Eye (tissue), 1 donor: Measurements from ENCODE around the gene OXTR.

Experiments used
- DNase-seq: peaks from one replicate; pipeline ENCODE4 v3.0.0-alpha.2; 2015

OXTR gene

DNA sequence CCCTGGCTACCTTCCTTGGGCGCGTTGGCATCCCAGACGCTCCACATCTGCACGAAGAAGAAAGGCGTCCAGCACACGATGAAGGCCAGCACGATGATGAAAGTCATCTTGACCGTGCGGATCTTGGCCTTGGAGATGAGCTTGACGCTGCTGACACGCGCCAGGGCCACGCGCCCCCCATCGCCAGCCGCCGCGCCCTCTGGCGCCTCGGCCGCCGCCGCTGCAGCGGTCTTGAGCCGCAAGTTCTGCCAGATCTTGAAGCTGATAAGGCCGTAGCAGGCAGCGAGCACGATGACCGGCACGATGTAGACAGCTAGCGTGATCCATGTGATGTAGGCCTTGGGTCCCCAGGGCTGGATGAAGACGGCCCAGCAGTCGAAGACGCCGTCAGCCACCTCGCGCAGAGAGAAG is 2.2 kb downstream of the OXTR start:
- no peak for DNase-seq

DNA sequence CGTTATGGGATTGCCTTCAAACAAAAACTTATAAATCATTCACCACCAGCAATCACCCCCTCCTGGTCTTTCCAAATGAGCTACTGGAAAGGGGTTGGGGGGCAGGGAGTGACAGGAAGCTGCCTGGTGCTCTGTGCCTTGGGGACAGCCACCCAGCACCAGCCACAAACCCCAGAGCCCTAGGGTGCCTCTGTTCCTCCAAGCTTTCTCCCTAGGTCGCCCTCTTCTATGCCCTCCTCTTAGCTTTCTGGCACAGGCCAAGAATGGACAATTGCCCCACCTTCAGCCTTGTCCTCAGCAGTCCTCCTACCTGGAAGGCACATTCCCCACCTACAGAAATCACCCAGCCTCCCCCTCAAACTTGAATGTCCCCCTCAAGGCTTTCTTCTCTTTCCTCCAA is 3.3 kb downstream of the OXTR start:
- DNase-seq, result no peak

DNA sequence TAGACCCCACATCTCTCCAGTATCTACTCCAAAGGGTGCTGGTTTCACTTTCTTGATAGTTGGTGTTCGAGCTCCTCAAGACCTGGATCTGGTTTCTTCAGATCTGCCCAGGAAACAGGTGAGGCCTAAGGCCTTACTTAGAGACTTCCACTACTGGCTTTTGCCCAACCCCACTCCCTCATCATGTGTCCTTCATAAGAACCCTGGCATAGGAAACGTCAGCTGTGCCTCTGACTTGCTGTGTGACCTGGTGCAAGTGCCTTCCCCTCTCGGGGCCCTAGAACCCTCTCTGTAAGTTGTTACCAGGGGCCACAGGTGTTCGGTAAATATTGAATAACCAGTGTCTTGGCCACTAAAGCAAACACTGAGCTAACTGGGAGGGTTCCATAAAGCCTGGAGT is 3.9 kb downstream of the OXTR start:
- DNase-seq, result no peak

DNA sequence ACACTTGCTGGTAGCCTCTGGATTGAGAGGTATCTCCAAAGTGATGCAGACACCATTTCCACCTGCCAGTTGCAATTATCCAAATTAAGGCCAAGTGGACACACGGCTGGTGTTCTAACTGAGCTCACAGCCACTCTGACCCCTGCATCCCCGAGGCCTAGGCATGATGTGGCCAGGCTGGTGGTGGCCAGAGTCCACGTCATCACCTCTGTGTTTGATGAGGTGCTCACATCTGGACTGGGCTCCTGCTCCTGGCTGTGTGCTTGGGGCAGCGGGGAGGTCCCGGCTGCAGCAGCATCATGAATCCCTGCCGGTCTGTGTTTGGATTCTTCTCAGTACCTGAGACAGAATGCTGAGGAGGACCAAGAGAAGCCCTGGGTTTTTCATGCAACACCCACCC is 4.9 kb downstream of the OXTR start:
- no peak for DNase-seq

DNA sequence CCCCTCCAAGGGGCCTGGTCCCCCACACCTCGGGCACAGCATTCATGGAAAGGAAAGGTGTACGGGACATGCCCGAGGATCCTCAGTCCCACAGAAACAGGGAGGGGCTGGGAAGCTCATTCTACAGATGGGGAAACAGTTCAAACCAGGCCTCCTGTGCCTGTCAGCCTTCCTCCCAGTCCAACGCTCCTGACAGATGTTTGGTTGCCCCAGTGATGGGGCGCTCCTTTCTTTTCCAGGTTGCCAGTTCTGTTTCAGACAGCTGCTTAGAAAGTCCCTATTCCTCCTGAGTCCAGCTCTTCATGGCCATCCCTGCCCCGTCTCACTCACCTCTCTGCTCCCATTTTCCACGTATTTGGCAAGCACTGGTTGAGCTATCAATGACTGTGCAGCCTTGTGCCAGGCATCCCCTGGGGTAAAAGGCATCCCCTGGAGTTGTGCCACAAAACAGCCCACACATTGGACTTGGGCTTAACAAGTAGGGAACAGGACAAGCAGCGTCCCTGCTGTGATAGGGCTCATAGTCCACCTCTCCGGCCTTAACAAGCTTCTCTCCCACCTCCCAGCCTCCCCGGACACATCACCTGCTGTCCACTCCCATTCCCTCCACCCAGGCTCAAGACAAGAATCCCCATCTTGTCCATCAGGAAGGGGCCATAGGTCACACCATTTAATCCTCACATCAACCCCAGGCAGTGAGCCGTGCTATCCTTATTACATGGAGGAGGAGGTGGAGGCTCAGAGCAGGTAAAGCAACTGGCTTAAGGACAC is 6.6 kb downstream of the OXTR start:
- DNase-seq, result no peak

DNA sequence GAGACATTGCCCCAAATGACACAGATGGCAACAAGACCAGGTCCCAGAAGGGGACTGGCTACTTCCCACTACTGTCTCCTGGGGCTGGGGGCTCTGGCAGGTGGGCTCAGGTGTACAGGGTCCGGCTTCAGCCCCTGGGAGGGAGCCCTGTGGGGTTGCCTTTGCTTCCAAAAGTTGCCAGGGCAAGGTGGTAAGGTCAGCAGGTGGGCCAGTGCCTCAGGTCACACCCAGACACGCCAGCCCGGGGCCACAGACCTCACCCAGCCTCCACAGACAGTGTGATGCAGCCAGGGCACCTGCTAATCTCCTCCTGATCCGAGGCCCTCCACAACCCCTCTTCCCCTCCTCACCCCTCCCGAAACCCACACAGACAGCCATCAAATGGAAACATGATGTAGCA is 7.5 kb downstream of the OXTR start:
- no peak for DNase-seq

DNA sequence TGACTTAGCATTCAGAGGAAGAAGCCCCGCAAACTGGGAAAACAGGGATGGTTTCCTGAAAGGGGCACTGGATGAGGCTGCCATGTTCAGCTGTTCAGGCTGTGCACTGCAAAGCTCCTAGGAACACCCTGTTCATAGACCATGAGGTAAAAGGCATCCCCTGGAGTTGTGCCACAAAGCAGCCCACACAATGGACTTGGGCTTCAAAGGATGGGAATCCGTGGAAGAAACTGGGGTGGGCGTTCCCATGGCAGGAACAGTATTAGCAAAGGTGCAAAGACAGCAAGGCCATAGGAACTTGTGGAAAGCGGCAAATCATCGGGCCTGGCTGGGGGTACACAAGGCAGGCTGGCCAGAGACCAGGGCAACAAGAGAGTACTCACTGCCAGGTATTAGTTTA is 8.9 kb downstream of the OXTR start:
- no peak for DNase-seq

DNA sequence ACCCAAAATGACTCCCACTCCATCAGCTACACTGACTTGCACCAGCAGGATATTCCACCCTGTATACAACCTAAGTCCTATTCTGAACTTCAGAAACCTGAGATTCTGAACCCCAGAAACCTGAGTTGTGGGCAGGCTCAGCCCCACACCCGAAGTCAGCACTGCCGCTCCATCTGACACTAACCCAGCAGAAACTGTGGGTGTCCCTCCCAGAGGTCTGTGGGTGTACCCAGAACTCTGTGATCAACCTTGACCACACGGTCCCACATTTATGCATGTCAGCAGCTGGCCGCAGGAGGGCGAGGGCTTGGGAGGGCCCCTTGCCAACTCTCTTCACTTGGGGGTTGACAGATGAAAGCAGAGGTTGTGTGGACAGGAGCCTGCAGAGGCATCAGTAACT is 9.3 kb downstream of the OXTR start:
- DNase-seq, result no peak

DNA sequence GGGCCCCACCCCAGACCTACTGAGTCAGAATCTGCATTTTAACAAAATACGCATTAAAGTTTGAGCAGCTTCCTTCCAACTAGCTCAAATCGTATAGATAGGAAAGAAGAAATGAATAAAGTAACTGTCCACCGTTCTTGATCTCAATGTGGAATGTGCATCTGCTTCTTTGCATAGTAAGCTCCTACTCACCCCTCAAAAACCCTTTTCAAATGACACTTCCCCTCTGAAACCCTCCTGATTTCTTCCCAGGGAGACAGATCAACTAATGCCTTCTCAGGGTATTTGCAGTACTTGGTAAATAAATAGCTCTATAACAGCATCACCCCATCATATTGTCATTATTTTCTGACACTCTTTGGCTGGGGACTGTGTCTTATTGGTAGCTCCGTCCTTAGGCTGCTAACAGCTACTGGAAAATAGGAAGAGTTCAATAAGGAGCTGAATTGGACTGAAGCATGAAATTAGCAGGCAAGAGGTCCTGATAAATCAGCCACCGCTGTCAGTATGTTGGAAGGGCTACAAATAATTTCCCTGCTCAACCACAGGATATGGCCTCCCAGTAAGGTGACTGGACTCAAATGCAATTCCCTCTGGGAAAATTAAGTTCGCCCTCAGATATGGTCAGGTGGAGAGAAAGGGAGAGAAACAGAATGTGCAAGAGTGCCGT is 10.2 kb downstream of the OXTR start:
- DNase-seq, result no peak

DNA sequence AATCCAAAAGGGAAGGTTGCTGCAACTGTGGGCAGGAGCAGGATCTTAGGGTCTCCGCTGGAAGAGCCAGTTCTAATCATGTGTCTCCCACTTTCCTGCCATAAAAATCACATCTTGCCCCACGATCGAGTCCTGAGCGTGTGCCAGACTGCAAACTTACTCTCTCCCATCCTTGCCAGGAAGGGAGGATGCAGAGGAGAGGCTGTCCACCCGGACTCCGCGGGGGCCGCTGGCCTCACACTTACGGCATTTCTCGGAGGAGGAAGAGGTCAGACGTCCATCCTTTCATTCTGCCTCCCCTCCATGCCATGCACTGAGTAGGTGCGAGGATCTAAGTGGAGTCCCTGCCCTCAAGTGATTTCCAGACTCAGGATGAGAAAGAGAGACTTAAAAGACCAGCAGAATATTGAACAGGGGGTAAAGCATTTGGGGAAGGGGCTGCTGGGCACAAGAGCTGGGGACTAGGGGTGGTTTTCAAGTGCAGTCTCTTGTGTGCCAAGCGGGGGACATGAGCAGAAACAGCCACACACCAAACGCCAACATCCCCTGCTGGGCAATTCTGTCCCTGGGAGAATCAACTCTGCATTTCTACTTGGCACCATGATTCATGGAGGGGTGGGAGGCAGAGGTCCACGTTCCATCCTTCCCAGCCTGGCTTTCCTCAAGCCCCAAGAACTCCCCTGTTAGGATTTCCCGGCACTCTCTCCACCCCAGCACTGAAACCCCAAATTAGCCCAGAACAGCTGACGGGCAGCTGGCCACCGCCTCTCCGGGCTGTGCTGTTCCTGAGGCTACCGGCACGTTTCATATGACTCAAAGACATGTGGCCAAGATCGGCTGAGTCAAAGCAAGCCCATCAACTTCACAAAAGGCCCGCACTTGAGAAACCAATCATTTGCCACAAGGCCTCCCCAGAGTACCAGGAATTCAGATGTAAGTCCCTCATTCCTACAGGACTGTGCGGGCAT is 11.6 kb downstream of the OXTR start:
- DNase-seq, result peak; percentile 36

DNA sequence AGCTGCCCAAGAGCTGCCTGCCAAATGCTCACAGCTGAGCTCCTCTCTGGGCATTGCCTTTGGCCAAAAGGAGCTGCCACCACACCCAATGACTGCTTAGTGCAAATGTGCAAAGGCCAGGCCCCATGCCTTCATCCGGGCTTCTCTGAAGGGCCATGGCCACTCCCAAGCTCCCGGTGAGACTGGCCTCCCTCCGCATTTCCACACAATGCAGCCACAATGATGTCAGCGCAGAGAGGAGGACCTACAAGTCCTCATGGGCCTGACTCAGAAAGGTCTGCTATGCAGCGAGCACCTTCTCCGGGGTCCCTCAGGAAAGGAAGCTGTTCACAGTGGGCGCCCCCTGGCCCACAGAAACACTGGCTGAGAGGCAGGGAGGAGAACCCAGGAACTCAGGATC is 12.7 kb downstream of the OXTR start:
- DNase-seq, result no peak

DNA sequence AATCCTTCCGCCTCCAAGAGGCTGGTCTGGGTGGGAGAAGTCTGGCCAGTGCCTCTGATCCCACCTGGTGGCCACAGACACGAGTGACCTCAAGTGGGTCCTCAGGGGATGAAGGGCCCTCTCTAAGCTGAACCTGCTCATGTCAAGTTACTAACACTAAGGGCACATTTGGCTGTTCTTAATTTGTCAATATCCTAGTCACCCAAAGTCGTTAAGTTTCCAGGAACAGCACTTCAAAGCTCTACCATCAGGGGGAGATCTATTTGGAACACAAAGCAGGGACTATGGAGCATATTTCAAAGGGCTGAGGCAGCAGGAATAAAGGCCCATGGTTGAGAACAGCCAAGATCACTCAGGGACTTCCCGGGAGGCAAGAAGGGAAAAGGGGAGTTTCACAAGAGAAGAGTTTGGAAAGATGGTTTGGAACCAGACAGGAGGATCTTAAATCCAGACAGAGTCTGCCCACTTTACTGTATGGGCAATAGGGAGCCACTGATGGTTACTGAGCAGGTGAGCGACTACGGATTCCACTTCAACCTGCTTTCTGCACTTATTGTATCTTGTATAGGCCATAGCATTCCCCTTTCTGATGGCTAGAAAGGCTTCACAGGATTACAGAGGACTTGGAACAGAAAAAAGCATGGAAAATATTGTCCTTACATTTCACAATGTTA is 13.7 kb downstream of the OXTR start:
- no peak for DNase-seq

DNA sequence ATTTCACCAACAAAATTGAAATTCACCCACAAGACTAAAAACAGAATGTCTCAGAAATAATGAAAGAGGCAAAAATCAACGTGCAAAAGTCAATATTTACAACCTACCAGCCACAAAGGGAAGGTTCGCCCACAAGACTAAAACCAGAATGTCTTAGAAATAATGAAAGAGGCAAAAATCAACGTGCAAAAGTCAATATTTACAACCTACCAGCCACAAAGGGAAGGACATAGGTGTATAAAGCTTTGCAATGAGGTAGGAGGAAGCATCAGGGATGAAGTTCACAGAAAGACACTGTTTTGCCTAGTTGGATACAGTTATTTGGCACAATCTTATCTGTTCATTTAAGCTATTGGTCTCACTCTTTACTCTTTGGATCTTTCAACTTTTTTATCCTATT is 14.3 kb downstream of the OXTR start:
- no peak for DNase-seq

DNA sequence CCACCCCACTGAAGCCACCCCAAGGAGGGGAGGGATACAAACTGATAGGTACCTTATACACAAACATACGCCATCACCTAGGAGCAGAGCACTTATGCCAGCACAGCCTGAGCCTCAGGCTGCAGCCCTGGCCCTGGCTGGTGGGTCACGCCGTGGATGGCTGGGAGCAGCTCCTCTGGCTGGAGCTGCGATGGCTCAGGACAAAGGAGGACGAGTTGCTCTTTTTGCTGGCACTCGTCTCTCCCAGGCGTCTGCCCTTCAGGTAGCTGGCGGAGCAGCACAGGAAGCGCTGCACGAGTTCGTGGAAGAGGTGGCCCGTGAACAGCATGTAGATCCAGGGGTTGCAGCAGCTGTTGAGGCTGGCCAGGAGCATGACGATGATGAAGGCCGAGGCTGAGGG is 16.6 kb downstream of the OXTR start:
- DNase-seq, result no peak

DNA sequence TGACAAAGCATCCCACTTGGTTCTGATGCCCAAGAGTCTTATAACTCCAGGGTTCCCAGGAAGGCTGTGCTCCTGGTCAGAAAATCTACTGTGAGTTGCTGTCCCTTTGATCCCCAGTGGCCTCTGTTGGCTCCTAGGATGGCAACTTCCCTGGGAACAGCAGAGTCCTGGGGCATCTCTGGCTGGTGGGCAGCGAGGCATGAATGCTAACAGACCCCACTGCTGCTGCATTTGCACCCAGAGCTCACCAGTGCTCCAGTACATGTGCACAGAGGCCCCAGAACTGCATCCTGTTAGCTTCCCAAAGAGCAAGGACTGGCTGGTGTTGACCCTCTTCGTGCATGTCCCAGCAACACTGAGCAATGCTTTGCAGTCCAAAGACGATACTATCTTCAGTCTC is 20.1 kb downstream of the OXTR start:
- no peak for DNase-seq

DNA sequence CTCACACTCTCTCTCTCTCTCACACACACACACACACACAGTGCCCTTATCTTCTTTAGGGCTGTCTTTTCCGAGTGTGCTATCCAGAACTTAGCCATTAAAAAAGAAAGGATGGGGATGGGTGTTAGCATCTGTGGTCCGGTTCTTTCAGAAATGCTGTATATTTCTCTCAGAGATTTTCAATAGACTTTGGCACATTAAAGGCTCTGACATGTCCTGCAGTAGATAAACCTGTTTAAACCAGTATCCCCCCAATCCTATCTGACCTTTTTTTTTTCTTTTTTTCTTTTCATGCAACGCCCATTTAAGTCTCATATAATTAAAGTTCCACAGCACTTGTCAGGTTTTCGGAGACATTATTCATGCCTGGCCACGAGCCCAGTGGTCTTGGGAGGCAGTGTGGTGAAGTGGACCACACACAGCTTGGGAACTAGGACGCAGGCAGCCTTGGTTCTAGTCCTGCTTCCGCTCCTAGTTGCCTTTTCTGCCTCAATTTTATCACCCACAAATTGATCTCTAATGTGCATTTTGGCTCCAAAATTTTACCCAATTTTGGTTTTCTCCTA is 22.6 kb downstream of the OXTR start:
- no peak for DNase-seq

DNA sequence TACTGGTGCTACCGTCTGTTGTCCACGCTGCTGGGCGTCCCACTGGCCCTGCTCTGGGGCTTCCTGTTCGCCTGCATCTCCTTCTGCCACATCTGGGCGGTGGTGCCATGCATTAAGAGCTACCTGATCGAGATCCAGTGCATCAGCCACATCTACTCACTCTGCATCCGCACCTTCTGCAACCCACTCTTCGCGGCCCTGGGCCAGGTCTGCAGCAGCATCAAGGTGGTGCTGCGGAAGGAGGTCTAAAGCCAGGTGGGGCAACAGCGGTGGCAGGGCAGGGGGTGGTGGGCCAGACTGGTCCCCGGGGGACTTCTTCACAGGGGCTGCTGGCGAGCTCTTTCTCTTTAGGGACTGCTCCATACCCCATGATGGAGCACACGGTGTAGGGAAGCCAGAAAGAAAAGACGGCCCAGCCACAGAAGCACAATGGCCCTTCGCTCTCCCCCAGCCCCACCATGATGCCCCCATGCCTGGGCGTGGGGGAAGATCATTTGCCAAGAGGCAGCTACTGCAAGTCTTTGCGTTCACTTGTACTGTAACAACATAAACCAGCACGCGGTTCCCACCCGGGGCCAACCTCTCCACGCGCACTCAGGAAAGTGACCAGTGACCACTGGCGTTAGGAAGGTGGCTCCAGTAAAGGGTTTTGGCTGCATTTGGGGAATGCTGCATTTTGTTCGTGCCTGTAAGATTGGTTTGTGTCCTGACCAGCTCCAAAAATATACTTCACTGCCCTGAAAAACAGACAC is 23.6 kb downstream of the OXTR start:
- DNase-seq, result no peak

DNA sequence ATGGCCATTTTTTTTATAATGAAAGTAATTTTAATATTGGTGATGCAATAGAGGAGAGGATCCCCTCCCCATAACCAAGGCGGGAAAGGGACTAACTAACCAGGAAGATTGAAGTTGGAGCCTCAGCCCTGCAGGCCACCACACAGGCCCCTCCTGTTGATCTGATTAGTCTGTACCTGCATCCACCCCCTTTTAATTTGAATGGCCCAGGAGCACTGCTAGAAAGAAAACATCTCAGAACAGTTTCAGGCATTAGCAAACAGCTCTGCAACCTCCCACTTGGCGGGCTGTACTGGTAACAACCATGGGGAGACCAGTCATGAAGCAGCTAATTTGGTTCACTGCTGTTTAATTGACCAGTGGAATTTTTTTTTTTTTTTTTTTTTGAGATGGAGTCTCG is 25.5 kb downstream of the OXTR start:
- DNase-seq, result no peak

DNA sequence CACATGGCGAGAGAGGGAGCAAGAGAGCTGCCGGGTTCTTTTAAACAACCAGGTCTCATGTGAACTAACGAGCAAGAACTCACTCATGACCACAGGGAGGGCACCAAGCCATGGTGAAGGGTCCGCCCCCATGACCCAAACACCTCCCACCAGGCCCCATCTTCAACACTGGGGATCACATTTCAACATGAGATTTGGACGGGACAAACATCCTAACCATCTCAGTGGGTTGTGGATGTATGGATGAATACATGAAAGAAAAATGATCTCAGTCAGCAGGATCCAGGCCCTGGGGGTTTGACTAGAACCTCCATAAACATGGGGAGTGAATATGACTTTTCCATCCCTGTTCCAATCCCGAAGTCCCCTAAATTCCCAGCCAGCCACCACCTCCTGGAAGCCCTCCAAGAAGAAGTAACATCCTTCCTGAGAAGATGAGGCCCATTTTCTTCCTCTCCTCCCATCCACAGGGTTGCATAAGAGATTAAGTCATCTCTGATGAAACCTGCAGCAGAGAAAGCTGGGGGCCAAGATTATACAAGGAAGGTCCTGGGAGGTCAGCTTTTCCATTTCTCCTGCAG is 26.3 kb downstream of the OXTR start:
- no peak for DNase-seq

DNA sequence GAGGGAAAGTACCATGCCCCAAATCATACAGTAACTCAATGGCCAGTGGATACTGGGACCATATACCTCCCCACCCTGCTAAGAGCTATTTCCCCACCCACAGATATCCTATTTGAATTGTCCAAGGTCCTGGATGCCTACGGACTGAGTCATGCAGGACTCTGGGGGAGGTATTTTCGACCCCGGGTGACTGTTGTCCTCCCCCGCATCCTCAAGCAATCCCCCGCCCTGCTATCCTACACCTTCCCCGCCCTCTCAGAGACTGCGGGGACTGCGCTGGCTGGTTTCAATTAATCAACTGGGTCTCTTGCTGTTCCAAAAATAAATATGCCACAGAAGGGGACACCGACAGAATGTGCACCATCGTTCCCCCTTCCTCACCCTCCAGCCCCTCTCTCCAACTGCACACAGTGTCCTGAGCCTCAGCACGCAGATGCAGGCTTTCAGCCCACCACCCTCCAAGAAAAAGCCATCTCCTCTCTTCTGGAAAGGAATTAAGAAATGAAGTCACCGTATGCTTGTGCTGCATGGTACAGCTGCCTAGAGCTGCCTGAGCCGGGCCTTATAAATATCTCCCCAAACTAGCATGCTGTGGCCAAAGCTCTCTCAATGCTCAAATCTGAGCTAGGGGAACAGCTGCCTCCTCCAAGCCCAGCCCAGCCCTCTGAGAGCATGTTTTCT is 27.7 kb downstream of the OXTR start:
- peak; percentile 65 for DNase-seq
